ENCODE data around the gene DNAJC11.

DNA sequence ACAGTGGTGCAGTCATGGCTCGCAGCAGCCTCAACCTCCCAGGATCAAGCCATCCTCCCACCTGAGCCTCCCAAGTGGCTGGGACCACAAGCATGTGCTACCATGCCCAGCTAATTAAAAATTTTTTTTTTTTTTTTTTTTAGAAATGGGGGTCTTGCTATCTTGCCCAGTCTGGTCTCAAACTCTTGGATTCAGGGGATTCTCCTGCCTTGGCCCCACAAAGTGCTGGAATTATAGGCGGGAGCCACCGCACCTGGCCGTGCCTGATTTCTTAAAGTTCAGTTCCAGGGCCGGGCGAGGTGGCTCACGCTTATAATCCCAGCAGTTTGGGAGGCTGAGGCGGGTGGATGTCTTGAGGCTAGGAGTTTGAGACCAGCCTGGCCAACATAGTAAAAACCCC lies 70.6 kb downstream of the DNAJC11 start:
- TF ChIP-seq, protein P1, sequence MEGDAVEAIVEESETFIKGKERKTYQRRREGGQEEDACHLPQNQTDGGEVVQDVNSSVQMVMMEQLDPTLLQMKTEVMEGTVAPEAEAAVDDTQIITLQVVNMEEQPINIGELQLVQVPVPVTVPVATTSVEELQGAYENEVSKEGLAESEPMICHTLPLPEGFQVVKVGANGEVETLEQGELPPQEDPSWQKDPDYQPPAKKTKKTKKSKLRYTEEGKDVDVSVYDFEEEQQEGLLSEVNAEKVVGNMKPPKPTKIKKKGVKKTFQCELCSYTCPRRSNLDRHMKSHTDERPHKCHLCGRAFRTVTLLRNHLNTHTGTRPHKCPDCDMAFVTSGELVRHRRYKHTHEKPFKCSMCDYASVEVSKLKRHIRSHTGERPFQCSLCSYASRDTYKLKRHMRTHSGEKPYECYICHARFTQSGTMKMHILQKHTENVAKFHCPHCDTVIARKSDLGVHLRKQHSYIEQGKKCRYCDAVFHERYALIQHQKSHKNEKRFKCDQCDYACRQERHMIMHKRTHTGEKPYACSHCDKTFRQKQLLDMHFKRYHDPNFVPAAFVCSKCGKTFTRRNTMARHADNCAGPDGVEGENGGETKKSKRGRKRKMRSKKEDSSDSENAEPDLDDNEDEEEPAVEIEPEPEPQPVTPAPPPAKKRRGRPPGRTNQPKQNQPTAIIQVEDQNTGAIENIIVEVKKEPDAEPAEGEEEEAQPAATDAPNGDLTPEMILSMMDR (IDR thresholded peaks at IDR 0.05): no peak
- TF ChIP-seq TEAD4 (CRISPR knock-in tag; IDR thresholded peaks at IDR 0.05) (no peak), ZNF263 (CRISPR knock-in tag; IDR thresholded peaks at IDR 0.05; ENCODE audit: low read depth) (no peak)
- TF ChIP-seq, protein P2, sequence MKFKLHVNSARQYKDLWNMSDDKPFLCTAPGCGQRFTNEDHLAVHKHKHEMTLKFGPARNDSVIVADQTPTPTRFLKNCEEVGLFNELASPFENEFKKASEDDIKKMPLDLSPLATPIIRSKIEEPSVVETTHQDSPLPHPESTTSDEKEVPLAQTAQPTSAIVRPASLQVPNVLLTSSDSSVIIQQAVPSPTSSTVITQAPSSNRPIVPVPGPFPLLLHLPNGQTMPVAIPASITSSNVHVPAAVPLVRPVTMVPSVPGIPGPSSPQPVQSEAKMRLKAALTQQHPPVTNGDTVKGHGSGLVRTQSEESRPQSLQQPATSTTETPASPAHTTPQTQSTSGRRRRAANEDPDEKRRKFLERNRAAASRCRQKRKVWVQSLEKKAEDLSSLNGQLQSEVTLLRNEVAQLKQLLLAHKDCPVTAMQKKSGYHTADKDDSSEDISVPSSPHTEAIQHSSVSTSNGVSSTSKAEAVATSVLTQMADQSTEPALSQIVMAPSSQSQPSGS (CRISPR knock-in tag; IDR thresholded peaks at IDR 0.05; ENCODE audit: borderline replicate concordance, low read depth): no peak
- TF ChIP-seq, protein P3, sequence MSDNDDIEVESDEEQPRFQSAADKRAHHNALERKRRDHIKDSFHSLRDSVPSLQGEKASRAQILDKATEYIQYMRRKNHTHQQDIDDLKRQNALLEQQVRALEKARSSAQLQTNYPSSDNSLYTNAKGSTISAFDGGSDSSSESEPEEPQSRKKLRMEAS (CRISPR knock-in tag; IDR thresholded peaks at IDR 0.05): no peak

Measured in WTC11 (cell line).